Measurements from ENCODE around the gene ABHD12. TPM values are rescaled to one million over a fixed set of nuclear protein-coding genes. Genes with fewer than 3 reads are reported as not detected.
A peak's percentile ranks its signal among the peaks of the same experiment; 100 is the strongest.

Gene ABHD12
- total RNA-seq, 2 experiments from 2014 or later = 13.4 to 17.0 TPM

DNA sequence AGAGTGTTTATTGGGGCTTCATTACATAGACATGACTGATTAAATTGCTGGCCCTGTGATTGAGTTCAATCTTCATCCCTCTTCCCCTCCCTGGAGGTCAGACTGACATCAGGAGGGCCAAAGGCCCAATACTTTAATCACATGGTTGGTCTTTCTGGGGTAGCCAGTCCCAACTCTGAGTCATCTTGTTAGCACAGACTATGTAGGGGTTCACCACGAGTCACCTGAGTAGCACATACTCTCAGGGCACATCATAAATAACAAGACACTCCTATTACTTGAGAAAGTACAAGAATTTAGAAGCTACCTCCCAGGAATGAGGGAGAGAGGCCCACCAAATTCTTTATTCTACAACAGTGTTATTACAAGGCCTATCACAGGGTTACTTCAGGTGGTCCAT lies 28.1 kb upstream of the ABHD12 start:
- intact Hi-C loops (cut with DNase I, micrococcal nuclease) = no loop called here
- Histone ChIP-seq H3K4me1 (ENCODE audit: insufficient read depth, low read length) (no peaks in the 10 kb centered on the region), H3K4me3 (ENCODE audit: low read length) (no peak overlapping the region), H3K27ac (ENCODE audit: low read depth in 1 of 2, low read length in 2 of 2) (no peak overlapping the region), H3K36me3 (ENCODE audit: insufficient read depth, low read length) (no peaks in the 10 kb centered on the region), H3K9me3 (ENCODE audit: control insufficient read depth in 1 of 2, insufficient read depth in 1 of 2, low read length in 2 of 2) (no peaks in the 10 kb centered on the region), H3K27me3 (ENCODE audit: control insufficient read depth in 1 of 2, insufficient read depth in 2 of 2, low read length in 2 of 2) (no peaks in the 10 kb centered on the region)
- TF ChIP-seq, protein P1, sequence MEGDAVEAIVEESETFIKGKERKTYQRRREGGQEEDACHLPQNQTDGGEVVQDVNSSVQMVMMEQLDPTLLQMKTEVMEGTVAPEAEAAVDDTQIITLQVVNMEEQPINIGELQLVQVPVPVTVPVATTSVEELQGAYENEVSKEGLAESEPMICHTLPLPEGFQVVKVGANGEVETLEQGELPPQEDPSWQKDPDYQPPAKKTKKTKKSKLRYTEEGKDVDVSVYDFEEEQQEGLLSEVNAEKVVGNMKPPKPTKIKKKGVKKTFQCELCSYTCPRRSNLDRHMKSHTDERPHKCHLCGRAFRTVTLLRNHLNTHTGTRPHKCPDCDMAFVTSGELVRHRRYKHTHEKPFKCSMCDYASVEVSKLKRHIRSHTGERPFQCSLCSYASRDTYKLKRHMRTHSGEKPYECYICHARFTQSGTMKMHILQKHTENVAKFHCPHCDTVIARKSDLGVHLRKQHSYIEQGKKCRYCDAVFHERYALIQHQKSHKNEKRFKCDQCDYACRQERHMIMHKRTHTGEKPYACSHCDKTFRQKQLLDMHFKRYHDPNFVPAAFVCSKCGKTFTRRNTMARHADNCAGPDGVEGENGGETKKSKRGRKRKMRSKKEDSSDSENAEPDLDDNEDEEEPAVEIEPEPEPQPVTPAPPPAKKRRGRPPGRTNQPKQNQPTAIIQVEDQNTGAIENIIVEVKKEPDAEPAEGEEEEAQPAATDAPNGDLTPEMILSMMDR (IDR thresholded peaks at IDR 0.05) = no peak
- ATAC-seq (ENCODE audit: poor library complexity) (no peak), DNase-seq (no peak)
- Mint-ChIP-seq H3K36me3 (ENCODE audit: low read depth) (no peaks in the 10 kb centered on the region), H3K27ac (no peak overlapping the region), H3K9me3 (no peaks in the 10 kb centered on the region), H3K4me3 (no peak overlapping the region), H3K27me3 (no peaks in the 10 kb centered on the region), H3K4me1 (ENCODE audit: low read depth) (no peaks in the 10 kb centered on the region)
- ChIA-PET CTCF (no interaction called here), POLR2A (no interaction called here)

DNA sequence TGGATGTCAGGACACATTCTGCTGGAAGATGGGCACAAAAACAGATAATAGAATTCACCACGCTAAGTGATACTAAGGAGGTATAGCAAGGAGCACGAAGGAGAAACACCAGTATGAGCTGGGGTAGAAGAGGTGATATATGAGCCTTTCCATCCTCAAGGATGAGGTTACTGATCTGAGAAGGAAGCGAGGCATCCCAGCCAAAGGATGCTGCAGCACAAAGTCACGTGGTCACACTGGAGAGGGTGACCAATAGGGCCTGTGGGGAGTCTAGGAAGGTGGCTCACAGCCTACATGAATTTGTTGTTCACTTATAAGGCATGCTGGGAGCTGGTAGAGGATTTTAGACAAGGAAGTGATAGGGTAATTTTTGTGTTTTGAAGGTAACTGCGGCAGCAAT lies 18.3 kb upstream of the ABHD12 start:
- ChIA-PET CTCF (interaction anchor here (2.2 kb wide), 1 partner anchor 10 kb away, joined by 10 read pairs; no protein-coding TSS in a partner anchor), POLR2A (no interaction called here)
- TF ChIP-seq, protein P1 (IDR thresholded peaks at IDR 0.05) = no peak
- no peaks in the 10 kb centered on the region for H3K27me3 Mint-ChIP-seq
- peaks cover 15% of the 10 kb centered on the region for H3K36me3 Mint-ChIP-seq (ENCODE audit: low read depth)
- DNase-seq = no peak
- Histone ChIP-seq H3K9me3 (ENCODE audit: control insufficient read depth in 1 of 2, insufficient read depth in 1 of 2, low read length in 2 of 2) (peaks cover 0 to 2% of the 10 kb centered on the region in 2 experiments), H3K27ac (ENCODE audit: low read depth in 1 of 2, low read length in 2 of 2) (no peak overlapping the region), H3K4me3 (ENCODE audit: low read length) (no peak overlapping the region), H3K27me3 (ENCODE audit: control insufficient read depth in 1 of 2, insufficient read depth in 2 of 2, low read length in 2 of 2) (no peaks in the 10 kb centered on the region), H3K4me1 (ENCODE audit: insufficient read depth, low read length) (peaks cover 11% of the 10 kb centered on the region), H3K36me3 (ENCODE audit: insufficient read depth, low read length) (no peaks in the 10 kb centered on the region)
- no peak overlapping the region for H3K27ac Mint-ChIP-seq
- H3K4me1 Mint-ChIP-seq (ENCODE audit: low read depth) = peaks cover 13% of the 10 kb centered on the region
- H3K4me3 Mint-ChIP-seq = peak overlapping the region; percentile 17
- intact Hi-C loops (cut with DNase I, micrococcal nuclease) = loop anchor here in 1 of 2 experiments (5.0 kb wide), 1 partner anchor 288 kb away; the partner anchor contains the start of gene ZNF337
- no peak for ATAC-seq (ENCODE audit: poor library complexity)
- peaks cover 6% of the 10 kb centered on the region for H3K9me3 Mint-ChIP-seq

DNA sequence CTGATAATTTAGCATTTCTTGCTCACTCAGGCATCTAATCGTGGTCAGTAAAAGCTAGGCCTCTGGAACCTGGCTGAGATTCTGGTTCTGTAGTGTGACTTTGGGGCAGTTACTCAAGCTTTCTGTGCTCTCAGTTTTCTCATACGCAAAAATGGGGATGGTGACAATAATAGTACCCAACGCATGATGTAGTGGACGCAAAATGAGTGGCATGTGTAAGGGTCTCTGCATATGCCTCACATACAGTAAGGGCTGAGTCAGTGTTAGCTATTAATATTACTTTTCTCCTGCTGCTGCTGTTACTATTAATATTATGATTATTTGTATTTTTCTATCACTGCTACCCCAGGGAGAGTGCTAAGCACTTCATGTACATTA lies 17.5 kb upstream of the ABHD12 start:
- Mint-ChIP-seq H3K27ac (peak overlapping the region; percentile 78), H3K4me1 (ENCODE audit: low read depth) (peaks cover 13% of the 10 kb centered on the region), H3K4me3 (peak overlapping the region; percentile 95), H3K36me3 (ENCODE audit: low read depth) (peaks cover 15% of the 10 kb centered on the region), H3K9me3 (peaks cover 11% of the 10 kb centered on the region), H3K27me3 (no peaks in the 10 kb centered on the region)
- POLR2A ChIA-PET = interaction anchor here (0.9 to 1.6 kb wide), 4 partner anchors 9 to 350 kb away, joined by 3 to 10 read pairs (median 4); partner anchors contain the start of genes ABHD12 and ACSS1
- Histone ChIP-seq H3K4me3 (ENCODE audit: low read length) (peak overlapping the region; percentile 76), H3K9me3 (ENCODE audit: control insufficient read depth in 1 of 2, insufficient read depth in 1 of 2, low read length in 2 of 2) (peaks cover 1 to 9% of the 10 kb centered on the region in 2 experiments), H3K27ac (ENCODE audit: low read depth in 1 of 2, low read length in 2 of 2) (no peak overlapping the region), H3K4me1 (ENCODE audit: insufficient read depth, low read length) (peaks cover 11% of the 10 kb centered on the region), H3K36me3 (ENCODE audit: insufficient read depth, low read length) (no peaks in the 10 kb centered on the region), H3K27me3 (ENCODE audit: control insufficient read depth in 1 of 2, insufficient read depth in 2 of 2, low read length in 2 of 2) (no peaks in the 10 kb centered on the region)
- ATAC-seq (ENCODE audit: poor library complexity) (no peak), DNase-seq (no peak)
- TF ChIP-seq, protein P1 (IDR thresholded peaks at IDR 0.05) = no peak
- CTCF ChIA-PET = interaction anchor here (2.2 kb wide), 1 partner anchor 9 kb away, joined by 10 read pairs; no protein-coding TSS in a partner anchor
- intact Hi-C loops (cut with DNase I, micrococcal nuclease) = loop anchor here in 1 of 2 experiments (5.0 kb wide), 1 partner anchor 289 kb away; the partner anchor contains the start of gene ZNF337
